ENCODE results near the gene GKN2. TPM values are rescaled to one million over a fixed set of nuclear protein-coding genes. Genes with fewer than 3 reads are reported as not detected.

The GKN2 gene
- total RNA-seq, 4 donors from 2014 or later, result not detected

DNA sequence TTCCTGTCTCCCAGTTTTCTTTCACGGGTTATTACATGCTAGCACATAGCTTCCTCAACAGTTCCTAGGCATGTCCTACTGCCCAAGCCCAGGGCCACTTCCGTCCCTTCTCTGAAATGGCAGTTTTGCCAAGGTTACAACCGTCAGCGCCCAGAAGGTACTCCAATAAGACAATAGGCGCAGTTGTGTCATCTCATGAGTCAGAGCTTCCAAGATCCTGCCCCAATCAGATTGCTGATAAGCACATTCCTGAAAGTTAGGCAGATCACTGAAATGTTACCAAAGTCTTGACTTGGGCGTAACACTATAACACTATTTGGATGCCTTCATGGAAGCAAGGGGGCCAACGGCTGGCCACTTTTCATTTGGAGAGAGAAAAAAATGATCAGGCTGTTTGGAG, 34.2 kb downstream of the GKN2 start:
- no peak for ATAC-seq
- TF ChIP-seq CTCF (IDR thresholded peaks at IDR 0.05) (no peak), EP300 (IDR thresholded peaks at IDR 0.05) (no peak), POLR2A (IDR thresholded peaks at IDR 0.05) (no peak), POLR2AphosphoS5 (IDR thresholded peaks at IDR 0.05) (no peak)
- H3K4me1 ChIP-seq, result no peaks in the 10 kb centered on the region
- no peaks in the 10 kb centered on the region for H3K9me3 ChIP-seq
- no peak overlapping the region for H3K4me3 ChIP-seq
- 86 to 88% methylated on average over 2 of the region's 7 CpGs for WGBS, 2 donors (ENCODE audit: low coverage in 1 of 2)
- H3K27ac ChIP-seq, result no peak overlapping the region
- no peaks in the 10 kb centered on the region for H3K27me3 ChIP-seq
- H3K36me3 ChIP-seq, result no peaks in the 10 kb centered on the region

- Histone ChIP-seq H3K27ac (no peak overlapping the region), H3K4me3 (no peak overlapping the region), H3K27me3 (no peaks in the 10 kb centered on the region), H3K4me1 (no peaks in the 10 kb centered on the region), H3K9me3 (no peaks in the 10 kb centered on the region), H3K36me3 (no peaks in the 10 kb centered on the region)
- no peak for TF ChIP-seq POLR2A (IDR thresholded peaks at IDR 0.05)
- no peak for TF ChIP-seq CTCF (IDR thresholded peaks at IDR 0.05)
- TF ChIP-seq POLR2AphosphoS5 (IDR thresholded peaks at IDR 0.05), result no peak
- no peak for TF ChIP-seq EP300 (IDR thresholded peaks at IDR 0.05)
- WGBS, 2 donors (ENCODE audit: low coverage in 1 of 2), result 66 to 69% methylated on average over 3 of the region's 3 CpGs
- no peak for ATAC-seq
Measured at GRCh38 chr2:68917034-68917718, 35.5 kb downstream of the GKN2 start.

DNA sequence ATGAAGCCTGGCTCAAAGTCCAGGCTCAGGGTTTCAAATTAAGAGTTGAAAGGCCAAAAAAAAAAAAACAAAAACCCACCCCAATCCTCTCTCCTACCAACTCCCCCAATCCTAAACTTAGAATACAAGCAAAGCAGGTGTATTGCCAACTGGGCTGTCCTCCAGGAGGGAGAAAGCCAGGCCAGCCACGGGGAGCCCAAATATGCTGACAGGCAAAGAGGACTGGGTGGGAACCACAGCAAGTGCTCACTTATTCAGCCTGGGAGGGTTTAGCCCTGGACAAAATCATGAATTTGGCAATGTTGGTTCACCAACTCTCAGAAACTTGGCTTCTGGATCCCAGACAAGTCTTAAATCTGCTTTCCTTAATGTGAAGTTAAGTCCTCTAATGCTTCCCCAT, 36.5 kb downstream of the GKN2 start:
- Histone ChIP-seq H3K4me3 (no peak overlapping the region), H3K4me1 (no peaks in the 10 kb centered on the region), H3K27ac (no peak overlapping the region), H3K9me3 (no peaks in the 10 kb centered on the region), H3K36me3 (no peaks in the 10 kb centered on the region), H3K27me3 (no peaks in the 10 kb centered on the region)
- no peak for ATAC-seq
- TF ChIP-seq POLR2AphosphoS5 (IDR thresholded peaks at IDR 0.05) (no peak), CTCF (IDR thresholded peaks at IDR 0.05) (no peak), EP300 (IDR thresholded peaks at IDR 0.05) (no peak), POLR2A (IDR thresholded peaks at IDR 0.05) (no peak)
- 18% methylated on average over 1 of the region's 1 CpG; no CpG with 5 or more reads in 1 of the 2 donors for WGBS, 2 donors (ENCODE audit: low coverage in 1 of 2)

GRCh38 chr2:68915393-68915792, 37.3 kb downstream of the GKN2 start:
- WGBS, 2 donors (ENCODE audit: low coverage in 1 of 2), result 79% methylated on average over 2 of the region's 4 CpGs; no CpG with 5 or more reads in 1 of the 2 donors
- Histone ChIP-seq H3K27ac (no peak overlapping the region), H3K4me3 (no peak overlapping the region), H3K4me1 (no peaks in the 10 kb centered on the region), H3K27me3 (no peaks in the 10 kb centered on the region), H3K36me3 (no peaks in the 10 kb centered on the region), H3K9me3 (no peaks in the 10 kb centered on the region)
- no peak for TF ChIP-seq EP300 (IDR thresholded peaks at IDR 0.05)
- TF ChIP-seq POLR2AphosphoS5 (IDR thresholded peaks at IDR 0.05), result no peak
- no peak for TF ChIP-seq CTCF (IDR thresholded peaks at IDR 0.05)
- no peak for TF ChIP-seq POLR2A (IDR thresholded peaks at IDR 0.05)
- no peak for ATAC-seq

GRCh38 chr2:68913359-68913758, 39.3 kb downstream of the GKN2 start:
- Histone ChIP-seq H3K4me1 (peaks cover 3 to 15% (median 7%) of the 10 kb centered on the region in 3 donors), H3K4me3 (no peak overlapping the region), H3K36me3 (no peaks in the 10 kb centered on the region), H3K27me3 (no peaks in the 10 kb centered on the region), H3K9me3 (no peaks in the 10 kb centered on the region), H3K27ac (no peak overlapping the region)
- TF ChIP-seq CTCF (IDR thresholded peaks at IDR 0.05) (no peak), POLR2AphosphoS5 (IDR thresholded peaks at IDR 0.05) (no peak), POLR2A (IDR thresholded peaks at IDR 0.05) (no peak), EP300 (IDR thresholded peaks at IDR 0.05) (no peak)
- ATAC-seq, result no peak
- 100% methylated on average over 2 to 3 of the region's 3 CpGs for WGBS, 2 donors (ENCODE audit: low coverage in 1 of 2)

Measured in gastroesophageal sphincter (tissue), 4 donors.